ENCODE results near the gene ABCC4. TPM values are rescaled to one million over a fixed set of nuclear protein-coding genes. Genes with fewer than 3 reads are reported as not detected.
"Not testable (repeated sequence)": the region's sequence is repeated elsewhere in the genome, so short reads cannot be mapped to it uniquely, and the experiment has no call there.

ABCC4 gene
- total RNA-seq, 1 donor from 2014 or later = 9.0 TPM

DNA sequence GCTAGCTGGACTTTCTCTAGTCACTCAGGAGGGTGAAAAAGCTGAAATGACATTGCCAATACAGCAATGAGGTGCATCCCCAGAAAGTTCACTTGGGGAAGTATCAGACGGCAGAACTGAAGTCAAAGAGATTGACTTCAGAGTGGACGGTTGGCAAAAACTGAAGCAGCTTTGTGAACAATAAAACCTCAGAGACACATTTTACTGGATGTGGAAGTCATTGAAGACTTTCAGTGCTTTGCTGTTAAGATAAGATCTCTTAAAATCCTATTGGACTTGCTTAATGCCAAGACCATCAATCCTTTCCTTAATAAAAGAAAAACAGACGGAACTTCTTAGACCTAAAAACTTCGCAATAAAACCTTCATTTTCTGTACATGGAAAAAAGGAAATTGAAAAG is 103.7 kb downstream of the ABCC4 start:
- no peak for DNase-seq

DNA sequence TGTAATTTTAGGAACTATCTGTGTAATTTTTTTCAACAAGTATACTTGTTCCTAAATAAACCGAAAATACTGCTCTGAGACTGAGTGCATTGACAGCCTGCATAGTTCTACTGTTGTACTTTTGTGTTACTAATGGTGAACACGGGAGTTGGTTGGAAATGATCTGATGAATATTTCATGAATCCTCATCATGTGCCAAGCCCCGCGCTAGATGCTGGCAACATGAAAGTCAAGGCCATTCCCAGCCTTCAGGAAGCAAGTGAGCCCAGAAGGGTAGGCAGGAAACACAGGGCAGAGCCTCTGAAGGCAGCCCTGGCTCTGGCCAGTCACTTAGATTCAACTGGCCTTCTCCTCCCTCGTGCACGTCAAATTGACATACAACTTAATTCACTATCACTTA is 106.1 kb downstream of the ABCC4 start:
- DNase-seq = no peak

DNA sequence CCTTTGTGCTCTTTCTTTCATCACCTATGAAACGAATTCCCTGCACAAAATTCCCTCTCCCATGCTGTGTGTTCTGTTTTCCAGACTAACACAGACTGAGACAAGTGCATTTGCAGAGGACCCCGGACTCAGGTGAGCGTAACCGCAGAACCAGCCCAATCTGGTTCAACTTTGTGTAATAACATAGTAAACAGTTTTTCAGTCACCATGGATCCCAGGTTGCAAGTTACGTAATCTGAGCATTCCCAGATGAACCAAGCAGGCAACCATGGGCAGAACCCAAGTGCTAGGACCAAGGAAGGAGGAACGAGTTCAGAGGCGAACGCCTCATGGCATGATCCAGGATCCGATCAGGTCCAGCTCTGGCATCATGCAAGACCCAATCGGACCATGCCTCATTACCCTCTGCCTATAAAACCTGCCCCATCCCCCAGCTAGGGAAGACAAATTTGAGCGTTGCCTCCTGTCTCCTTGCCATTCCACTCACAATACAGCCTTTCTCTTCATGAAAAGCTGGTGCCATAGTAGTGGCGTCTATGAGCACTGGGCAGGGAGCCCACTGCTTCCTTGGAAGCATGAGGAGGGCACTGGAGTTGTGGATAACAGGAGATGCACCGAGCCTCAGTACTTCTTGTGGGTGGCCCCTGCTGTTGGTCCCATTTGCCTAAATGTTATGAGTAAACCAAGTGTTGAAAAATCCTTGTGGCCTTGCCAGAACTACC is 107.6 kb downstream of the ABCC4 start:
- DNase-seq = no peak

DNA sequence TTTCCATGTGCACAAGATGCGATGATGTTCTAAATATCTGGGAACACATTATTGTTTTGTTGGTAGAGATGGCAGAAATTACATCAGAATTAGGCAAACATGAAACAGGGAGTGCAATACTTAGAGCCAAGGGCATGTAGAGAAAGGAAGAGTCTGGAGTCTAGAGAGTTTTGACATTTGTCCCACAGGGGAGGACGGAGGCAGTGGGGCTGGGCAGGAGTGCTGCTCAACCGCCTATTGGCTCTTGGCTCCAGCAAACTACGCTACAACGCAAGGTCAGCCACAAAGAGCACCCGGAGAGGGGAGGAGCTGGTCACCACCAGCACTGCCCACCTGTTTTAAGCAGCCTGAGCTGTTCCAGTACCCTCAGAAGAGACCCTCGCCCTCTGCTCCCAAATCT is 108.3 kb downstream of the ABCC4 start:
- no peak for DNase-seq

DNA sequence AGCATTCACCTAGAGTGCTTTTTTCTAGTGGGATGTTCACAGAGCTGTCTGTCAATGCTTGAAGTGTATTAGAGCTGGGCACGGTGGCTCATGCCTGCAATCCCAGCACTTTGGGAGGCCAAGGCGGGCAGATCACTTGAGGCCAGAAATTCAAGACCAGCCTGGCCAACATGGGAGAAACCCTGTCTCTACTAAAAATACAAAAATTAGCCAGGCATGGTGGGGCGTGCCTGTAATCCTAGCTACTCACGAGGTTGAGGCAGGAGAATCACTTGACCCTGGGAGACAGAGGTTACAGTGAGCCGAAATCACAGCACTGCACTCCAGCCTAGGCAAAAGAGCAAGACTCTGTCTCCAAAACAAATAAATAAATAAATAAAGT is 108.7 kb downstream of the ABCC4 start:
- DNase-seq = not testable (repeated sequence)

DNA sequence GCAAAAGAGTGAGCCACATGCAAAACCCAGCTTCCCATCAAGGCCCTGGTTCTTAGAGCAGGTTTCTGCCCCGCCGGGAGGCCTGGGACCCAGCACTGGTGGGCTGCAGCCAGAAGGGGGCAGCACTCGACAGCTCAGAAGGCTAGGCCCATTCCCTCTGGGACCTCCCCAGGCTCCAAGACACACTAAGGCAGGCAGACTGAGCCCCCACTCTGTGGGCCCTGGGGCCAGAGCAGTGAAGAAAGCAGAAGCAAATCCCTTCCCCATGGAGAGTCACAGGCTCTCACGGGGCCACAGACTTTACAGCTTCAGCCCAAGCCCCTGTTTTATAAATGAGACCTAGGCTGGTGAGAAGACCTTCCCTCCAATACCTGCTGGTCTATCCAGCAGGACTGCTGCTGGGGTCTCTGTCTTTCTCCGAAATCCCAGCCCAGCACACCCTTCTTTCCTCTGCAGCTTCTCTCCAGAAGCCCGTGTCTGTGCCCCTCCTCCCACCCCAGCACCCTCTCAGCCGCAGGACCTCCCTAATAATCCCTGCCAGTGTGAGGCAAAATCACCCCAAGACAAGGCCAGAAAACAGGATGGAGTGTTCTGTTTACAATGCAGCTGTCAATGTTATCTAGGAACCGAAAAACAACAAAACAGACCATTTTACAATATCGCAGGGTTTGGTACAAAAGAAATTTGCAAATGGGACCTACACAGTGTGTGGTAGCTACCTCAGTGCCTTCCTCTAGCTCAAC is 109.3 kb downstream of the ABCC4 start:
- peak; percentile 35 for DNase-seq

DNA sequence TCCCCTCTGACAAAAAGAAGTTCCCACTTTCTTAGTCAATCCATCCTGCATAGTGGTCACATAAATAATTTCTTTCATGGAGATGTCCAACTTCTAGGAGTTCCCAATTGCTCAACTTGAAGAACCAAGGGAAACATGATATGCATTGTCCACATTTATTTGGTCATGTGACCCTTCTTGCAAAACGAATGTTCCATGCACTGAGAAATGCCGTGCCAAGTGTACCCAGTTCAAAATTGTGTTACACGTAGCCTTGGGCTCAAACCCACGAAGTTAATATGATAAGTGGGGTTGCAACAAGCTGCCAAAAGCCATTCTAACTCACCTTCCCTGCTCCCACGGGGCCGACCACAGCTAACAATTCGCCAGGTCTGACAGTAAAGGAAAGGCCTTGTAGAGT is 113.1 kb downstream of the ABCC4 start:
- no peak for DNase-seq

DNA sequence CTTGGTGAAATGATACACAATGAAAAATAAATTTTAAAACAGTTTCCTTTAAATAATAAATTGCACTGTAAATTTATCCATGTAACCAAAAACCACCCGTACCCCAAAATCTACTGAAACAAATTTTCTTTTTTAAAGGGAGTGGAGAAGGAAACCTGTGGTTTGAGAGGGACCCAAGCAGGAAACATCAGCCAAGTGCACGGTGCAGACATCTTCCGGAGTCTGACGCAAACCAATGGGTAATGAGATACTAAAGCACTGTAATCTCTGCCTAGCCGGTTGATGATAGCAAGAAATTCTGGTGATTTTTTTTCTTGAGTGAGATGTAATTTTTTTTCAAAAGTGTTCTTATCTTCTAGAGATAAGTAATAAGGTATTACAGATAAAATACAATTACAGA is 115.4 kb downstream of the ABCC4 start:
- no peak for DNase-seq

DNA sequence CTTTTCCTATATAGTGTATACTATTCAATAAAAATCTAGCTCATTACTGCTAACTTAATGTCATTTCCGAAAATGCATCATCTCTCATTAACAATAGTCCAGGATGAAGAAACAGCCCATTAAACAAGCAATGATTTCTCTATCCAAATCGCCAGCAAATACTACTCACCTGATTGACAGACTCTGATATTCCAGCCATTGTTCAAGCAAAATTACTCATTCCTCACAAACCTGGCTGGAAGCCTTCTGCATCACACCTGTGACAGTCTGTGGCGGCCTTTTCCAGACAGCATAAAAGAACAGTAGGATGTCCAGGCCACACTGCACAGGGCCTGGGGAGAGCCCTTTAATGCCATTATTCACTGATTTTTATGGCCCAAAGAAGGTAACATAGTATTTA is 115.9 kb downstream of the ABCC4 start:
- no peak for DNase-seq

DNA sequence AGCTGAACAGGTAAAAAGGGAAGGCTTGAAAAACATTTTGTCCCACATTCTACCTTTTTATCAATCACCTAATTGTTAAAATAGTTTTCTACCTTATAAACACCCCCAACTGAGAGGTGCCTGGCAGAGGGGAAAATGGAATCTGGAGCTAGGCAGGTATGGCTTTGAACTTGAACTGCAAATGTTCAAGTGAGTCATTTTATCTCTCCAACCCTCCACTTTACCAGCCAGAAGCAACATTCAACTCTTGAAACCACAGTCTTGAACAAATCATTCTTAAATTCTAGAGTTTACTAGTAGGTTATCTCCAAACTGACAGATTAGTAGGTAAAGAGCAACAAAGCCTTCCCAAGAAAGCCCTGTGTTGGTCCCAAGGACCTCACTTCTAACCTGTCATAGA is 116.9 kb downstream of the ABCC4 start:
- DNase-seq = no peak

DNA sequence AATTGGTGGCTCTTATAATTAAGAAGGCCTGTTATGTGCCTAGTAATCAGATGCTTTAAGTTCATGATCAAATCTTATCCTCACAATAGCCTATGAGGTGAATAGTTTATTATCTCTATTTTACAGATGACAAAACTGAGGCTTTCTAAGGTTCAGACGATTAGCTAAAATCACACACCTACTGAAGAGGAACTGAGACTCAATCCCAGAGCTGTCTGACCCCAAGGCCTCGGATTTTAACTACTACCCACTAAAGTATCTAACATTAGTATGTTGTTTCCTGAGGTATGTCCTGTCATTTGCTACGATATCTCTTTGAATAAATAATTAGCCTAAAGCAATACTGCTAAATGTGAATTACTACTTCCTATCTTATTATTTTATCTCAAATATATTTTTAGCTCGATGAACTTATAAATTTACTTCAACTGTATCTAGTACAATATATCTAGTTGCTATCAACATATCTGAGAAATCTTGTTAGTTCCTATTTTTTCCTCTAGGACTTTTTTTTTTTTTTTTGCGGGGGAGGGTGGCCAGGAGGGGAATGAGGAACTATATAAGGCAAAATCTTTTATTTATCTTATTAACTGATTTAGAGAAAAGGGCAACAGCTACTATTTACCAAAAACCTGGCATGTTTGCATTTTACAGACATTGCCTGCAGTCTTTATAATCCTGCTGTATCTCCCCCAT is 118.5 kb downstream of the ABCC4 start:
- no peak for DNase-seq

DNA sequence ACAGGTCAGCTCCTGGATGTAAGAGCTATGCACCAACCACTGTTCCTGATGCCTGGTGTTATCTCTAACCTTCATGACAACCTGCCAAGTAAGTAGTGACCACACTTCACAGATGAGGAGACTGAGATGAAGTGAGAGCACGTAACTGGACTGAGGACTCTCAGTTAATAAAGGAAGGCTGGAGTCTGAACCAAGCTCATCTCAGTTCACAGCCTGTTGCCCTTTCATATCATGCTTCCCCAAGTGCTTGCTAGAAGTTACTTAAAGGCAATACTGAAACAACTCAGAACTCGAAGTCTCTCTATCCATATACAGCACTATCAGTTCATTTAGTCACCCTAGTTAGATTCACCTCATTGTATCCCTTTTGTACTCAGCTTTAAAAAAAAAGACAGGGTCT is 119.7 kb downstream of the ABCC4 start:
- no peak for DNase-seq

DNA sequence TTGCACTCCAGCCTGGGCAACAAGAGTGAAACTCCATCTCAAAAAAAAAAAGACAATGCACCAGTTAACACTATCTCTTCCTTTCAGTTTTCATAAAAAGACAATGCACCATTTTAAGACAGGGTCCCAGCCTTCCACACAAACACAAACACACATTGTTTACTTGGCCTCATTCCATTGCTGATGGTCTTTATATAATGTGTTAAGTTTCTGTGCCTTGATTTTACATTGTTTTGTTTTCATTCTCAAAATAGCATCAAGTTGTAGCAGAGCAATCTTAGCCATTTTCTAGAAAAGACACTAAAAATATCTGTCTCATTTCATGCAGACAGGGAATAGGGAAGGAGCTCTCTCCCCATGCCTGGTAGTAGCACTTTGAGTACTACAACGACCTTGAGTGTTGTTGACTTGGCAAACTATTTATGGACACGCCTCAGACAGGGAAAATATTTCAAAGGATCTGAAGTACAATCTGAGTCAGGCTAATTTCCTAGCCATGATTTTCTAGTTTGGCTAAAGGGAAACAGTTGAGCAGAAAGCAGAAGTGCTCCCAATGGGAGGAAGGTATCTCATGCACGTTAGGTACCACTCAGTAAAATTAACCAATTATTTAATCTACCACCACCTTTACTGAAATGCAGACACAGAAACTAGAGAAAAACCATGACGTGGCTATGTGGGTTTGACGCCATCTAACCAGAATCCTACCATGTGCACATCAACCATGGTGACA is 120.6 kb downstream of the ABCC4 start:
- no peak for DNase-seq

DNA sequence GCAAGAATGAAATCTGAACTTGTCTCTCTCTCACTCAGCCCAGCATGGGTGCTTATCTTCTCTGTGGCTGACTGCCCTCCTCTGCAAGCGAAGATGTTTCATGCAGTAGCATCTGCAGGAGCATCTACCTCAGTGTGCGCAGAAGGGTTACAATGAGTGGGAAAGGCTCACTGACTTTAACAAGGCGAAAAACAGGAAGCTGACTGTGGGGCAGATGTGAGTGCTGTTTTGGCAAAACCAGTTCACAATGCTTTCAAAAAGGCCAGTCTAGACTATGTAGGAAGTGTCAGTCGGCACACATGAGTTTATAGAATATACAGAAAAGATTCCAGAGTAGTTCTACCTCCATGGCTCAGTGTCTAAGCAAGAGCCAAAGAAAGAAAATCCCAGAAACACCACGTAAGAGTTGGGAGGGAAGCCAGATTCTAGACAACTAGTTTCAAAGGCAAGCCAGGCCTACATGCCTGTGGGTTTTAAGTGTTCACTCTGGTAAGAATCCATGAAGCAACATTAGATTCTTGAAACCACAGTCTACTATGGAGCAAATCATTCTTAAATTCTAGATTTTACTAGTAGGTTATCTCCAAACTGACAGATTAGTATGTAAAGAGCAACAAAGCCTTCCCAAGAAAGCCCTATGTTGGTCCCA is 124.5 kb downstream of the ABCC4 start:
- DNase-seq = no peak

DNA sequence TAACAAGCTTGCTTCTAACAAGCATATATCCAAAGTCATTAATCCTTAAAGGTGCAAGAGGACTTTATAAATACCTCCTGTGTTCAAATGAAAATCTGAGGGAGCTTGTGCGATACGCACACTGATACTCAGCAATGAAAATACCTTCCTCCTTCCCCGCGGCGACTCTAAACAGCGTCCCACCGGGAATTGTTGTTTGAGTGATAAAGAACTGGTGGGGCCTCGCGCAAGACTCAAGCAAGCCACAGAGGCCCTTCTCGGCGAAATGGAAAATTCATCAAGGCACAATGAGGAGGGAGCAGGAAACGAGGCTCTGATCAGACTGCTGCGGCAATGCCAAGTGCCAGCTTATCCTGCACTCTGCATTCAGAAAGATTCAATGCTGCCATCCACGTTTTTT is 126.7 kb downstream of the ABCC4 start:
- DNase-seq = no peak

DNA sequence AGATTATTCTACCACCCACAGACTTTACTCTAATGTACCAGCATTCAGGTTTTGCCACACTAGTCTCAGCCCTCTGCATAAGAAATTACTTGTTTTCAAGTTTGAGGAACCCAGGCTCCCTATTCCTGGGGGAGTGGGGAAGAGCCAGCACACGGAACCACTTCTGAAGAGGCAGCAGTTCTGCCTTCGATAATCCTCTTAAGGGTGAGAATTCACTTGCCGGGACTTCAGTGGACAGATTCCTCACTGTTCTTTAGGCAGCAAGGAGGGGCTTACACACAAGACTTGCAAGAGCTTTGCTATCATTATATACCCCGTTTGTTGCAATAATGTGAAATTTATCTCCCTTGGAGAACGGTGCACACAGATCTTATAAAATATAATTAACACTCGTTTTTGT is 133.1 kb downstream of the ABCC4 start:
- DNase-seq = no peak

DNA sequence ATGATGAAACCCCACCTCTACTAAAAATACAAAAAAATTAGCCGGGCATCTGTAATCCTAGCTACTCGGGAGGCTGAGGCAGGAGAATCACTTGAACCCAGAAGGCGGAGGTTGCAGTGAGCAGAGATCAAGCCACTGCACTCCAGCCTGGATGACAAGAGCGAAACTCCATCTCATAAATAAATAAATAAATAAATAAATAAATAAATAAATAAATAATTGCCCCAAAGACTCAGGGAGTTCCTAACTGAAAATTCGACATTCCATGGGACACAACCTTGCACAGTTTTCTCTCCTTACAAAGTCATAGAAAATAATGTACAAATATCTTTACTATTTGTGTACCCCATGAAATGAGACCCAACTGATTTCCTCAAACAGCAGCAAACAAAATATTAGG is 134.2 kb downstream of the ABCC4 start:
- not testable (repeated sequence) for DNase-seq

DNA sequence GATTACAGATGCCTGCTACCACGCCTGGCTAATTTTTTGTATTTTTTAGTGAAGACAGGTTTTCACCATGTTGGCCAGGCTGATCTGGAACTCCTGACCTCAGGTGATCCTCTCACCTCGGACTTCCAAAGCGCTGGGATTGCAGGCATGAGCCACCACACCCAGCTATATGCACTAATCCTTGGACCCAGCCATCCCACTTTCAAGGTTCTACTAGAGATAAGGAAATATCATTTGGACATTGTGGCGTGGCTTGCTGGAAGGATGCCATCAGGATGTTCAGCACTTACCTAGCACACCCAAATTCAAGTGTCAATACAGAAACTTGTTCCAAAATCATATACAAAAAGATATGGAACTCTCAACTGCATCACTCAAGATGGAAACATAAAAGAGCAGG is 136.4 kb downstream of the ABCC4 start:
- no peak for DNase-seq

DNA sequence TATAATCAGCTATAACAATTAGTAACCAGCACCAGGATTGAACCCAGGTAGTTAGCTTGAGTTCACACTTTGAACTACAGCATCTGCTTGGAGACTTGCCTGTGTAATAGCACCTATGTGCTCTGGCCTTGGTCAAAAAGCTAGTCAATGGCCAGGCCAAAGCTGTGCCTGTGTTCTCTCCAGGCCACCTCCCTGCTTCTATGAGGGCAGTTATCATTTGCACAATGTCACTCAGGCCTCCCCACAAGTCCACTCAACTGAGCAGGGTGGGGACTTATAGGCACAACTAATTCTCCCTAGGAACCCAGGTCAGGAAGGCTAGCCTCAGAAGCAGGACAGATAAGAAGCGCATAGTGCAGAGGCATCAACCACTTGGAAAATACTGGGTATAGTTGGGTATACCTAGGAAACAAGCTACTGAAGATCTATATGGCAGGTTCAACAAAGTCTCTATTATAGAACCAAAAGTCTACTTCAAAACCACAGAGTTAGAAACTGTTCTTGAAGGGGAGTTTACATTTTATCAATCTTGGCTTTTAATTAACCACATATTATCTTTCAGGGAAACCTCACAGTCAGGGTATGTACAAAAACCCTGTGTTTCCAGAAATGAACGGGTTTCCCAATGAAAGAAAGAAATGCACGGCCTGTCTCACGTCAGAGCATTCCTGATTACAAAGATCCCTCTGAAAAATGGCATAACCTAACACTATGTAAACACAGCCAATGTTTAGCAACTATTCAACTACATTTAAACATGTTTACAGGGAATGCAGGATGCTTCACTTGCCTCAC is 140.9 kb downstream of the ABCC4 start:
- DNase-seq = no peak

DNA sequence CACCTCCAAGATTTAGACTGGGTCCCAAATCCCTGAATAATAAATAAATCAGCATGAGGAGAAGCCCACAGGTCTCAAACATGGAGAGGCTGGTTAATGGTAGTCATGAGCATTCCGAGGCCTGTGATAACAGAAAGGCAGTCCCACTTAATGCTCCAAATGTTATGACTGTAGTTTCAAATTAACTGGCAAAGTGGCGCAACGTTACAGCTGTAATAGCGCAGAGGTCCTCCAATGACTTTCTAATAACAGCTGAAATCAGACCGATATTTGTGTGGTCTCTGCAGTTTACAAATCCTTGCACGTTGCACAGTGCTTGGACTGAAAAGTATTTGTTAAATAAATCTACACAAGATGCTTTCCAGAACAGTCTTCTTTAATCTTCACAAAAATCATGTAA is 141.8 kb downstream of the ABCC4 start:
- no peak for DNase-seq

DNA sequence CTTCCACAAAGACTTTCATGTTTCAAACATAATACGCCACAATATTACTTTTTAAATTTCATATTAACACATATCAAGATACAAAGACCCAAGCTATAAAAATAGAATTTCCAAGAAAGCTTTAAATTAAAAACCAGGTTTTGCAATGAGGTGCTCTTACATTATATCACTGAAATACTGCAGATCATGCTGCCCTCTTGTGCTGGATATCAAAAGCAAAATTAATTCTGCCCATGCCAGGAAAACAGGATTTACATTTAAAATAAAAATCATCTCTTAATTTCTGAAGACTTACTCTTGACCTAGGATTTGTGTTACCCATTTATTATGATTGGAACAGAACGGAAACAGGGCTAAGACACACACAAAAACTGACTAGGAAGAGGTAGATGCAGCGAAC is 145.0 kb downstream of the ABCC4 start:
- no peak for DNase-seq

DNA sequence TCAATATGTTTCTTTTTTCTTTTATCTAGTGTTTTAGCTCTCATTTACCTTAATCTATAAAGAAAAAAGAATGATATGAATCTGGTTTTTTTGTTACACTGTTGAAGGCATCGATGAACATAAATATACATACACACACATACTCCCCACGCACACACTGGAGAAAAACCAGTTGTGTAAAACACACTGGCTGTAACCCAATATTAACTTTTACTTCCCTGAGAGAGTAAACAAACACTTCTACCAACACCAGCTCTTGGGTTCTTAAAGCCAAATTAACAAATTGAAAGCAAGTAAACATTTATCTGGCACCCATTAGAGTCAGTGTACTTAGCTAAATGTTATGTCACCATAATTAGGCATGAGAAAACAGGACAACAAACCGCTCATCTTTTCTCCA is 145.7 kb downstream of the ABCC4 start:
- no peak for DNase-seq

All from skin of body (tissue), 2 donors.